Lung (tissue), 12 donors: ENCODE data around the gene ERICH2. TPM values are rescaled to one million over a fixed set of nuclear protein-coding genes. Genes with fewer than 3 reads are reported as not detected.
A peak's percentile ranks its signal among the peaks of the same experiment; 100 is the strongest.

Source experiments
- ATAC-seq: fragments of 200-7000 bp; cut with Tn5 transposase; one replicate; pipeline ENCODE4 v1.9.1; 2020; ENCODE audit warnings: moderate number of reproducible peaks; ENCODE audit not compliant: insufficient read depth, low FRiP score
- DNase-seq, 3 donors: peaks; one replicate each; pipeline ENCODE4 v3.0.0-alpha.2; 2013 to 2017
- H3K27ac ChIP-seq, 2 donors: one replicate each; pipeline ENCODE4 v1.5.1; 2013; ENCODE audit warnings: mild to moderate bottlenecking in 2 of 2, moderate library complexity in 2 of 2, control low read depth in 1 of 2, inconsistent platforms in 1 of 2, low read depth in 1 of 2, low read length in 1 of 2
- H3K27me3 ChIP-seq, 3 donors: one replicate each; pipeline ENCODE4 v1.5.1; 2013; ENCODE audit warnings: low read length in 2 of 3; ENCODE audit not compliant: control insufficient read depth in 3 of 3, insufficient read depth in 3 of 3
- H3K36me3 ChIP-seq, 4 donors: one replicate each; pipeline ENCODE4 v1.5.1; 2013; ENCODE audit warnings: low read length in 4 of 4, mild to moderate bottlenecking in 1 of 4, moderate library complexity in 1 of 4; ENCODE audit not compliant: control insufficient read depth in 4 of 4, insufficient read depth in 4 of 4
- H3K4me1 ChIP-seq, 5 donors: one replicate each; pipeline ENCODE4 v1.5.1; 2013; ENCODE audit warnings: low read length in 5 of 5, mild to moderate bottlenecking in 2 of 5, moderate library complexity in 1 of 5; ENCODE audit not compliant: control insufficient read depth in 5 of 5, insufficient read depth in 5 of 5
- H3K4me3 ChIP-seq: one replicate; pipeline ENCODE4 v1.5.1; 2013; ENCODE audit warnings: mild to moderate bottlenecking, control low read depth, moderate library complexity
- H3K9ac ChIP-seq, 2 donors: one replicate each; pipeline ENCODE4 v1.5.1; 2013; ENCODE audit warnings: low read length in 2 of 2, control low read depth in 1 of 2; ENCODE audit not compliant: insufficient read depth in 1 of 2
- H3K9me3 ChIP-seq, 4 donors: one replicate each; pipeline ENCODE4 v1.5.1; 2013; ENCODE audit warnings: low read length in 3 of 4, mild to moderate bottlenecking in 1 of 4, moderate library complexity in 1 of 4; ENCODE audit not compliant: control insufficient read depth in 4 of 4, insufficient read depth in 3 of 4
- WGBS, 2 donors: extraction: QIAGEN DNeasy Blood & Tissue Kit; methylation state at CpG; one replicate each; pipeline ENCODE4 v1.1.7; 2013; 5-methylcytosine and 5-hydroxymethylcytosine counted together
- polyA plus RNA-seq, 2 donors: library from polyadenylated mRNA; stranded (reverse); fragments of 200-250 nt; gene quantifications; one replicate each; pipeline ENCODE4 v1.2.1, GENCODE V29; 2013
- total RNA-seq, 2 donors: library from RNA; depleted of rRNA in 1 of 2; stranded (reverse); fragments of >200 nt in 1 of 2; gene quantifications; one replicate each; pipeline ENCODE4 v1.2.1, GENCODE V29; 2014 to 2021
- TF ChIP-seq, protein P1 (sequence below): IDR thresholded peaks from 2 replicates; pipeline ENCODE4 v1.5.1; 2012; ENCODE audit warnings: mild to moderate bottlenecking; ENCODE audit errors: control extremely low read depth, extremely low read depth
- donor health status: control.
- donor health status: control.
- donor health status: Bipolar disorder and iron deficiency.
- donor health status: healthy.
- donor health status: DM: yes; HTN: yes; CAD: no.

ERICH2 gene
- total and polyA plus RNA-seq, 4 donors, result 4.6 to 34.9 (median 11.3) TPM

GRCh38 chr2:170829036-170829435 lies 58.9 kb downstream of the ERICH2 start:
- peaks cover 0 to 2% (median 0%) of the 10 kb centered on the region in 4 donors for H3K9me3 ChIP-seq
- ATAC-seq (no peak), DNase-seq (no peak)
- no peak overlapping the region for H3K9ac ChIP-seq
- no peaks in the 10 kb centered on the region for H3K36me3 ChIP-seq
- TF ChIP-seq, protein P1, sequence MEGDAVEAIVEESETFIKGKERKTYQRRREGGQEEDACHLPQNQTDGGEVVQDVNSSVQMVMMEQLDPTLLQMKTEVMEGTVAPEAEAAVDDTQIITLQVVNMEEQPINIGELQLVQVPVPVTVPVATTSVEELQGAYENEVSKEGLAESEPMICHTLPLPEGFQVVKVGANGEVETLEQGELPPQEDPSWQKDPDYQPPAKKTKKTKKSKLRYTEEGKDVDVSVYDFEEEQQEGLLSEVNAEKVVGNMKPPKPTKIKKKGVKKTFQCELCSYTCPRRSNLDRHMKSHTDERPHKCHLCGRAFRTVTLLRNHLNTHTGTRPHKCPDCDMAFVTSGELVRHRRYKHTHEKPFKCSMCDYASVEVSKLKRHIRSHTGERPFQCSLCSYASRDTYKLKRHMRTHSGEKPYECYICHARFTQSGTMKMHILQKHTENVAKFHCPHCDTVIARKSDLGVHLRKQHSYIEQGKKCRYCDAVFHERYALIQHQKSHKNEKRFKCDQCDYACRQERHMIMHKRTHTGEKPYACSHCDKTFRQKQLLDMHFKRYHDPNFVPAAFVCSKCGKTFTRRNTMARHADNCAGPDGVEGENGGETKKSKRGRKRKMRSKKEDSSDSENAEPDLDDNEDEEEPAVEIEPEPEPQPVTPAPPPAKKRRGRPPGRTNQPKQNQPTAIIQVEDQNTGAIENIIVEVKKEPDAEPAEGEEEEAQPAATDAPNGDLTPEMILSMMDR, result no peak
- H3K4me1 ChIP-seq, result no peaks in the 10 kb centered on the region
- no peak overlapping the region for H3K4me3 ChIP-seq
- H3K27me3 ChIP-seq, result peaks cover 0 to 34% (median 9%) of the 10 kb centered on the region in 3 donors
- H3K27ac ChIP-seq, result no peak overlapping the region
- 73% methylated on average over 2 of the region's 2 CpGs for WGBS, 2 donors

- WGBS, 2 donors, result 88 to 92% methylated on average over 3 of the region's 3 CpGs
- Histone ChIP-seq H3K9ac (no peak overlapping the region), H3K27ac (no peak overlapping the region), H3K4me3 (no peak overlapping the region), H3K36me3 (no peaks in the 10 kb centered on the region), H3K4me1 (no peaks in the 10 kb centered on the region), H3K27me3 (peaks cover 0 to 24% (median 0%) of the 10 kb centered on the region in 3 donors), H3K9me3 (peaks cover 0 to 2% (median 0%) of the 10 kb centered on the region in 4 donors)
- DNase-seq, result no peak
- no peak for ATAC-seq
- TF ChIP-seq, protein P1, result no peak
Observed at GRCh38 chr2:170830166-170830565, 60.0 kb downstream of the ERICH2 start.

GRCh38 chr2:170831115-170831514 lies 60.9 kb downstream of the ERICH2 start:
- Histone ChIP-seq H3K27ac (no peak overlapping the region), H3K9me3 (no peaks in the 10 kb centered on the region), H3K27me3 (peaks cover 0 to 21% (median 0%) of the 10 kb centered on the region in 3 donors), H3K9ac (no peak overlapping the region), H3K4me3 (no peak overlapping the region), H3K36me3 (peaks cover 0 to under 1% (median 0%) of the 10 kb centered on the region in 4 donors), H3K4me1 (no peaks in the 10 kb centered on the region)
- DNase-seq, result no peak
- no peak for ATAC-seq
- TF ChIP-seq, protein P1, result no peak
- WGBS, 2 donors, result 94 to 97% methylated on average over 4 of the region's 4 CpGs

DNA sequence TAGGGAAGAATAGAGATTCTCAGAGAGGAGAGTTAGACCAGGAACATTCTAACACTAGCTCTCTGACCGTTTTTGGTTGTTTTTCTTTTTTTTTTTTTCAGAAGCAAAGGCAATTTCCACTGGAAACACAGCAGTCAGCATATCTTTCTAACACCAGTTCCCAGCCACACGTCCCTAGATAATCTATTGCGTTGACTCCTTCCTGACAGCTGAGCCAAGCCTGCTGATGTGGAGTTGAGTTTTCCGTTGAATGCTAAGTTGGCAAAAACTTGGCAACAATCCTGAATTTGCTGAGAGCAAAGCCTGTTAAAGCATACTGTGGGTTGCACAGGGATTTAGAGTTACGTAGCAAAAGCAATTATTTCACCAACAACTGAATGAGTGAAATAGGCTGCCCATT lies 65.8 kb downstream of the ERICH2 start:
- Histone ChIP-seq H3K9me3 (no peaks in the 10 kb centered on the region), H3K4me3 (no peak overlapping the region), H3K4me1 (no peaks in the 10 kb centered on the region), H3K9ac (no peak overlapping the region), H3K27me3 (peaks cover 0 to 2% (median 0%) of the 10 kb centered on the region in 3 donors), H3K36me3 (peaks cover 0 to 1% (median 0%) of the 10 kb centered on the region in 4 donors), H3K27ac (no peak overlapping the region)
- WGBS, 2 donors, result 53 to 66% methylated on average over 5 of the region's 5 CpGs
- DNase-seq (peak; percentile 43 to 74 (median 66)), ATAC-seq (no peak)
- TF ChIP-seq, protein P1, result no peak
